ENCODE measurements around the gene GNB4. TPM values are rescaled to one million over a fixed set of nuclear protein-coding genes. Genes with fewer than 3 reads are reported as not detected.

Gene GNB4
- total RNA-seq, 4 donors from 2014 or later = 74.2 to 158 (median 82.1) TPM

DNA sequence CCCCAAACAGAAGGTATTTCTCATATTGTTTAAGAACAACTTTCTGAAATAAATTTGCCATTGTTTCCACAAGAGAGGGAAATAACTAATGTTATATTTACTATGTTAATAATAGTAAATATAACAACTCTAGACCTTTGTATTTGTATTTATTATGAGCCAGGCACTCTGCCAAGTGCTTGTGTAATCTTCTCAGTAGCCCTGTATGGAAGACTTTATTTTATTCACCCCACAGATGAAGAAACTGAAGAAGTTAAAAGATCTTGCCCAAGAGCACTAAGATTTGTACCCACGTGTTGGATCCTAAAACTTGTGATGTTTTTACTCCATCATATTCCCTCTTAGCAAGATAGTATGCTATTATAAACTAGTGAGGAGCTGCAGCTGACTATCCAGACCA is 12.0 kb upstream of the GNB4 start:
- Histone ChIP-seq H3K27me3 (no peaks in the 10 kb centered on the region), H3K27ac (no peak overlapping the region), H3K4me1 (no peaks in the 10 kb centered on the region), H3K36me3 (no peaks in the 10 kb centered on the region), H3K4me3 (no peak overlapping the region), H3K9me3 (no peaks in the 10 kb centered on the region)
- no peak for TF ChIP-seq POLR2AphosphoS5 (IDR thresholded peaks at IDR 0.05)
- no peak for TF ChIP-seq POLR2A (IDR thresholded peaks at IDR 0.05)
- TF ChIP-seq, protein P1, sequence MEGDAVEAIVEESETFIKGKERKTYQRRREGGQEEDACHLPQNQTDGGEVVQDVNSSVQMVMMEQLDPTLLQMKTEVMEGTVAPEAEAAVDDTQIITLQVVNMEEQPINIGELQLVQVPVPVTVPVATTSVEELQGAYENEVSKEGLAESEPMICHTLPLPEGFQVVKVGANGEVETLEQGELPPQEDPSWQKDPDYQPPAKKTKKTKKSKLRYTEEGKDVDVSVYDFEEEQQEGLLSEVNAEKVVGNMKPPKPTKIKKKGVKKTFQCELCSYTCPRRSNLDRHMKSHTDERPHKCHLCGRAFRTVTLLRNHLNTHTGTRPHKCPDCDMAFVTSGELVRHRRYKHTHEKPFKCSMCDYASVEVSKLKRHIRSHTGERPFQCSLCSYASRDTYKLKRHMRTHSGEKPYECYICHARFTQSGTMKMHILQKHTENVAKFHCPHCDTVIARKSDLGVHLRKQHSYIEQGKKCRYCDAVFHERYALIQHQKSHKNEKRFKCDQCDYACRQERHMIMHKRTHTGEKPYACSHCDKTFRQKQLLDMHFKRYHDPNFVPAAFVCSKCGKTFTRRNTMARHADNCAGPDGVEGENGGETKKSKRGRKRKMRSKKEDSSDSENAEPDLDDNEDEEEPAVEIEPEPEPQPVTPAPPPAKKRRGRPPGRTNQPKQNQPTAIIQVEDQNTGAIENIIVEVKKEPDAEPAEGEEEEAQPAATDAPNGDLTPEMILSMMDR (IDR thresholded peaks at IDR 0.05) = no peak
- no peak for TF ChIP-seq EP300 (IDR thresholded peaks at IDR 0.05)
- WGBS, 2 donors (ENCODE audit: low coverage in 1 of 2) = 53 to 70% methylated on average over 1 of the region's 1 CpG
- no peak for ATAC-seq

DNA sequence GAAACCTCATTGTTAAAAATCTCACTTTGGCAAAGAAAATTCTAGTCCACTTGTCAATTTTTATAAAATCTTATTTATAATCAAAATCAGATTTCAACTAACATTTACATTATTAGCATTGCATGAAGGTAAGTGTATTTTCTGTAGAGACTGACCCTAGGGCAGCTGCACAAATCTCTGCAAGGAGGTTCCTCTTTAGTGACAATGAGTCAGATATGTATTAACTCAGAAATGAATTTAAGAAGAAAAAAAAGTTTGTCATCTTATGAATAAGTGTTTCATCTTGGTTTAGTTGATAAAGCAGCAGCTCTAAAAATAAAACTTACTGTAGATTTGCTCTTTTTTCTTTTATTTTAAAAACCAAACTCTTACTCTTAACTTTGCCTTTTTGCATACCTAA is 9.0 kb upstream of the GNB4 start:
- Histone ChIP-seq H3K4me3 (no peak overlapping the region), H3K4me1 (peaks cover 0 to under 1% (median 0%) of the 10 kb centered on the region in 3 donors), H3K27me3 (no peaks in the 10 kb centered on the region), H3K9me3 (no peaks in the 10 kb centered on the region), H3K27ac (no peak overlapping the region), H3K36me3 (no peaks in the 10 kb centered on the region)
- TF ChIP-seq EP300 (IDR thresholded peaks at IDR 0.05) = no peak
- TF ChIP-seq, protein P1 (IDR thresholded peaks at IDR 0.05) = no peak
- TF ChIP-seq POLR2A (IDR thresholded peaks at IDR 0.05) = no peak
- no peak for TF ChIP-seq POLR2AphosphoS5 (IDR thresholded peaks at IDR 0.05)
- no peak for ATAC-seq

- H3K4me1 ChIP-seq = peaks cover 7 to 17% (median 8%) of the 10 kb centered on the region in 3 donors
- WGBS, 2 donors (ENCODE audit: low coverage in 1 of 2) = 100% methylated on average over 4 of the region's 6 CpGs; no CpG with 5 or more reads in 1 of the 2 donors
- no peaks in the 10 kb centered on the region for H3K27me3 ChIP-seq
- TF ChIP-seq POLR2AphosphoS5 (IDR thresholded peaks at IDR 0.05) (no peak), POLR2A (IDR thresholded peaks at IDR 0.05) (no peak), EP300 (IDR thresholded peaks at IDR 0.05) (no peak)
- TF ChIP-seq, protein P1 (IDR thresholded peaks at IDR 0.05) = no peak
- H3K4me3 ChIP-seq = no peak overlapping the region
- H3K27ac ChIP-seq = peak overlapping the region in 1 of 4 donors; percentile 36
- no peaks in the 10 kb centered on the region for H3K9me3 ChIP-seq
- ATAC-seq = no peak
- H3K36me3 ChIP-seq = no peaks in the 10 kb centered on the region
Observed at GRCh38 chr3:179455954-179456353, 4.7 kb upstream of the GNB4 start.

DNA sequence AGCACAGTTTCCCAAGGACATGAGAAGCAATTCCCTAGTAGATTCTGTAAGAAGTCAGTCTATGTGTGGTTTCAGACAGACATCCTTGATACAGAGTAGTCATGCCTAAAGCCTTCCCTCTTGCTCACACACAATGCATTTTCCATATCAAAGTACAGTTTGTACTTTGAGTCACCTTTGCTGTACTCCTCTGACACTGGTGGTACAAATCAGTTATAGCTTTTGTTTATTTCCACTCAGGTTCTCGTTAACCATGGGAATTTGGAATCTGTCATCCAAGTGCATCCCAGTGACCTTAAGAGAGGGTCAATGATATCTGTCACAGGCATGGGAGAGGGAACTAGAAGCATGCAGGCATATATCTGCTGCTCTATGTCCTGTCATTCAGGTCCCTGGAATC is 3.6 kb upstream of the GNB4 start:
- 14 to 38% methylated on average over 1 of the region's 1 CpG for WGBS, 2 donors (ENCODE audit: low coverage in 1 of 2)
- H3K27ac ChIP-seq = peak overlapping the region in 1 of 4 donors; percentile 36
- H3K9me3 ChIP-seq = no peaks in the 10 kb centered on the region
- TF ChIP-seq, protein P1 (IDR thresholded peaks at IDR 0.05) = no peak
- TF ChIP-seq EP300 (IDR thresholded peaks at IDR 0.05) (no peak), POLR2AphosphoS5 (IDR thresholded peaks at IDR 0.05) (no peak), POLR2A (IDR thresholded peaks at IDR 0.05) (no peak)
- no peak overlapping the region for H3K4me3 ChIP-seq
- peaks cover 7 to 17% (median 8%) of the 10 kb centered on the region in 3 donors for H3K4me1 ChIP-seq
- H3K27me3 ChIP-seq = no peaks in the 10 kb centered on the region
- ATAC-seq = no peak
- H3K36me3 ChIP-seq = no peaks in the 10 kb centered on the region

DNA sequence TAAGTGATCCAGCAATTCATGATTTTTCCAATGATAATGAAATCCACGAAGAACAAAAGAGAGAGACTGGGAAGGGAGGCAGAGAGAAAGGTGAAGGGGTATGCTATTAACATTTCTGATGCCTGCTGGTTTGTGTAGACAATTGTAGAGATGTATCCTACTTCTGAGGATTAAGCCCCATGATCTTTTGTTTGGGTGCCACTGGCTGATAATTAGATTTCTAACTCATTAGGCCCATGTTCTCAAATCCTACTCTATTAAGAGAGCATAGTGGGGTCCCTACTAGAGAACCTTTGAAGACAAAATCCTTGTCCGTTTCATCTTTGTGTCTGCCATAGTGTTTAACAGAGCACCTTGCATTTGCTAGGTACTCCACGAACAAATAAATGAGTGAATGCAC is 2.7 kb upstream of the GNB4 start:
- H3K9me3 ChIP-seq = no peaks in the 10 kb centered on the region
- no peak overlapping the region for H3K4me3 ChIP-seq
- TF ChIP-seq POLR2AphosphoS5 (IDR thresholded peaks at IDR 0.05) (no peak), POLR2A (IDR thresholded peaks at IDR 0.05) (no peak), EP300 (IDR thresholded peaks at IDR 0.05) (no peak)
- TF ChIP-seq, protein P1 (IDR thresholded peaks at IDR 0.05) = no peak
- no peaks in the 10 kb centered on the region for H3K27me3 ChIP-seq
- H3K27ac ChIP-seq = peak overlapping the region in 1 of 4 donors; percentile 32
- peaks cover 12 to 23% (median 13%) of the 10 kb centered on the region in 3 donors for H3K4me1 ChIP-seq
- no peaks in the 10 kb centered on the region for H3K36me3 ChIP-seq
- WGBS, 2 donors (ENCODE audit: low coverage in 1 of 2) = 64 to 96% methylated on average over 2 to 3 of the region's 3 CpGs
- no peak for ATAC-seq

All from gastroesophageal sphincter (tissue), 4 donors.